ENCODE data around the gene APOC1.

The APOC1 gene

DNA sequence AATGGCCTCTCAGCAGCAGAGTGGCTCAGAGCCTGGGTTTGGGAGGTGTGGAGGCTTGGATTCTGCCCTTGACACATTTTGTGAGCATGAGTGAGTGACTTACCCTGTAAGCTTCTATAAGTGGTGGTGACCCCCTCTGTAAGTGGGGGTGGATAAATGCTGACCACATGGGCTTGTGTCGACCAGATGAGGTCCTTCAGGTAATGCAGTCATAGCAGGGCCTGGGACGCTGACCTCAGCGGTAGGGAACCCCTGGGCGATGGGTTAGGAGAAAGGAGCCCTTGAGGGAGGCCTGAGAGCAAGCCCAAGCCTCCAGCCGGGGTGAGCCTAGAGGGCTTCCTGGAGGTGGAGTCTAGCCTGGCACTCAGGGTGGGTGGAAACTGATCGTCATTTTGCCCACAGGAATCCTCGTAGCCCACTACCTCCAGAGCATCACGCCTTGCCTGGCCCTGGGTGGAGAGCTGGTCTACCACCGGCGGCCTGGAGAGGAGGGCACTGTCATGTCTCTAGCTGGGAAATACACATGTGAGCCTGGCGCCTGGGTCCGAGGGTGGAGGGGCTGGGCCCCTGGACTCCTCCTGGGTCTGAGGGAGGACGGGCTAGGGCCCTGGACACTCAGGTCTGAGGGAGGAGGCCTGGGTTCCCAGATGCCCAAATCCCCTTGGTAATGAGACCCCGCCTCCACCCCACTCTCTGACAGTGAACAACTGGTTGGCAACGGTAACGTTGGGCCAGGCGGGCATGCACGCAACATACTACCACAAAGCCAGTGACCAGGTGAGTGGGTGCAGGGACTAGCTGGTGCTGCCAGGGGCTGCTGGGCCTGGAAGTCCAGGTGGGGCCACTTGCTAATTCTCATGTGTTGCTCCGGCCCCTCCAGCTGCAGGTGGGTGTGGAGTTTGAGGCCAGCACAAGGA is 13.8 kb upstream of the APOC1 start:
- DNase-seq (ENCODE audit: low read depth): no peak
- TF ChIP-seq, protein P1, sequence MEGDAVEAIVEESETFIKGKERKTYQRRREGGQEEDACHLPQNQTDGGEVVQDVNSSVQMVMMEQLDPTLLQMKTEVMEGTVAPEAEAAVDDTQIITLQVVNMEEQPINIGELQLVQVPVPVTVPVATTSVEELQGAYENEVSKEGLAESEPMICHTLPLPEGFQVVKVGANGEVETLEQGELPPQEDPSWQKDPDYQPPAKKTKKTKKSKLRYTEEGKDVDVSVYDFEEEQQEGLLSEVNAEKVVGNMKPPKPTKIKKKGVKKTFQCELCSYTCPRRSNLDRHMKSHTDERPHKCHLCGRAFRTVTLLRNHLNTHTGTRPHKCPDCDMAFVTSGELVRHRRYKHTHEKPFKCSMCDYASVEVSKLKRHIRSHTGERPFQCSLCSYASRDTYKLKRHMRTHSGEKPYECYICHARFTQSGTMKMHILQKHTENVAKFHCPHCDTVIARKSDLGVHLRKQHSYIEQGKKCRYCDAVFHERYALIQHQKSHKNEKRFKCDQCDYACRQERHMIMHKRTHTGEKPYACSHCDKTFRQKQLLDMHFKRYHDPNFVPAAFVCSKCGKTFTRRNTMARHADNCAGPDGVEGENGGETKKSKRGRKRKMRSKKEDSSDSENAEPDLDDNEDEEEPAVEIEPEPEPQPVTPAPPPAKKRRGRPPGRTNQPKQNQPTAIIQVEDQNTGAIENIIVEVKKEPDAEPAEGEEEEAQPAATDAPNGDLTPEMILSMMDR (IDR thresholded peaks at IDR 0.05; ENCODE audit: insufficient read depth, low read depth, low read length, missing control alignments): no peak
- H3K4me3 ChIP-seq (ENCODE audit: low read length): no peak overlapping the region

GRCh38 chr19:44903216-44903601 is 11.2 kb upstream of the APOC1 start:
- TF ChIP-seq, protein P1 (IDR thresholded peaks at IDR 0.05; ENCODE audit: insufficient read depth, low read depth, low read length, missing control alignments): no peak
- H3K4me3 ChIP-seq (ENCODE audit: low read length): no peak overlapping the region

GRCh38 chr19:44903602-44904425 is 10.6 kb upstream of the APOC1 start:
- peak; percentile 57 for DNase-seq (ENCODE audit: low read depth)
- TF ChIP-seq, protein P1 (IDR thresholded peaks at IDR 0.05; ENCODE audit: insufficient read depth, low read depth, low read length, missing control alignments): peak; percentile 92
- H3K4me3 ChIP-seq (ENCODE audit: low read length): no peak overlapping the region

More at GRCh38 chr19:44903216-44903601, 11.2 kb upstream of the APOC1 start:
- DNase-seq (ENCODE audit: low read depth): no peak

- no peak overlapping the region for H3K4me3 ChIP-seq (ENCODE audit: low read length)
- no peak for DNase-seq (ENCODE audit: low read depth)
- TF ChIP-seq, protein P1 (IDR thresholded peaks at IDR 0.05; ENCODE audit: insufficient read depth, low read depth, low read length, missing control alignments): peak; percentile 21
Measured at GRCh38 chr19:44904426-44904994, 9.9 kb upstream of the APOC1 start.

DNA sequence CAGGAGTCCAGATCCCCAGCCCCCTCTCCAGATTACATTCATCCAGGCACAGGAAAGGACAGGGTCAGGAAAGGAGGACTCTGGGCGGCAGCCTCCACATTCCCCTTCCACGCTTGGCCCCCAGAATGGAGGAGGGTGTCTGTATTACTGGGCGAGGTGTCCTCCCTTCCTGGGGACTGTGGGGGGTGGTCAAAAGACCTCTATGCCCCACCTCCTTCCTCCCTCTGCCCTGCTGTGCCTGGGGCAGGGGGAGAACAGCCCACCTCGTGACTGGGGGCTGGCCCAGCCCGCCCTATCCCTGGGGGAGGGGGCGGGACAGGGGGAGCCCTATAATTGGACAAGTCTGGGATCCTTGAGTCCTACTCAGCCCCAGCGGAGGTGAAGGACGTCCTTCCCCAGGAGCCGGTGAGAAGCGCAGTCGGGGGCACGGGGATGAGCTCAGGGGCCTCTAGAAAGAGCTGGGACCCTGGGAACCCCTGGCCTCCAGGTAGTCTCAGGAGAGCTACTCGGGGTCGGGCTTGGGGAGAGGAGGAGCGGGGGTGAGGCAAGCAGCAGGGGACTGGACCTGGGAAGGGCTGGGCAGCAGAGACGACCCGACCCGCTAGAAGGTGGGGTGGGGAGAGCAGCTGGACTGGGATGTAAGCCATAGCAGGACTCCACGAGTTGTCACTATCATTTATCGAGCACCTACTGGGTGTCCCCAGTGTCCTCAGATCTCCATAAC is 8.8 kb upstream of the APOC1 start, which contains the start of gene APOE:
Gene APOE, plus strand, starts transcription at position 360 of the 724 bp plus-strand sequence. CDS start 829 bp downstream, outside the sequence.
- H3K4me3 ChIP-seq (ENCODE audit: low read length): peak within 1 kb of the TSS; percentile 34
- TF ChIP-seq, protein P1 (IDR thresholded peaks at IDR 0.05; ENCODE audit: insufficient read depth, low read depth, low read length, missing control alignments): no peak
- DNase-seq (ENCODE audit: low read depth): no peak

DNA sequence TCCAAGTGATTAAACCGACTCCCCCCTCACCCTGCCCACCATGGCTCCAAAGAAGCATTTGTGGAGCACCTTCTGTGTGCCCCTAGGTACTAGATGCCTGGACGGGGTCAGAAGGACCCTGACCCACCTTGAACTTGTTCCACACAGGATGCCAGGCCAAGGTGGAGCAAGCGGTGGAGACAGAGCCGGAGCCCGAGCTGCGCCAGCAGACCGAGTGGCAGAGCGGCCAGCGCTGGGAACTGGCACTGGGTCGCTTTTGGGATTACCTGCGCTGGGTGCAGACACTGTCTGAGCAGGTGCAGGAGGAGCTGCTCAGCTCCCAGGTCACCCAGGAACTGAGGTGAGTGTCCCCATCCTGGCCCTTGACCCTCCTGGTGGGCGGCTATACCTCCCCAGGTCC is 6.8 kb upstream of the APOC1 start:
- no peak for DNase-seq (ENCODE audit: low read depth)
- TF ChIP-seq, protein P1 (IDR thresholded peaks at IDR 0.05; ENCODE audit: insufficient read depth, low read depth, low read length, missing control alignments): no peak
- no peak overlapping the region for H3K4me3 ChIP-seq (ENCODE audit: low read length)
